ENCODE data around the gene TPST2. TPM values are rescaled to one million over a fixed set of nuclear protein-coding genes. Genes with fewer than 3 reads are reported as not detected.
"Not testable (repeated sequence)": the region's sequence is repeated elsewhere in the genome, so short reads cannot be mapped to it uniquely, and the experiment has no call there.

The TPST2 gene
- polyA plus RNA-seq, 3 donors, result 24.9 to 244 (median 69.4) TPM

GRCh38 chr22:26547837-26548236, 42.1 kb downstream of the TPST2 start:
- H3K27ac ChIP-seq (ENCODE audit: low read depth, low read length), result no peak overlapping the region
- WGBS, 3 donors, result 72 to 95% (median 95%) methylated on average over 4 of the region's 4 CpGs

- H3K27ac ChIP-seq (ENCODE audit: low read depth, low read length), result no peak overlapping the region
- 62 to 73% (median 66%) methylated on average over 7 of the region's 7 CpGs for WGBS, 3 donors
Observed at GRCh38 chr22:26547426-26547825, 42.5 kb downstream of the TPST2 start.

- WGBS, 3 donors, result 64 to 81% (median 73%) methylated on average over 5 of the region's 5 CpGs
- no peak overlapping the region for H3K27ac ChIP-seq (ENCODE audit: low read depth, low read length)
Observed at GRCh38 chr22:26546282-26546681, 43.6 kb downstream of the TPST2 start.

- 76 to 79% (median 77%) methylated on average over 5 of the region's 5 CpGs for WGBS, 3 donors
- no peak overlapping the region for H3K27ac ChIP-seq (ENCODE audit: low read depth, low read length)
Observed at GRCh38 chr22:26545827-26546226, 44.1 kb downstream of the TPST2 start.

- no peak overlapping the region for H3K27ac ChIP-seq (ENCODE audit: low read depth, low read length)
- 44 to 75% (median 62%) methylated on average over 2 of the region's 2 CpGs for WGBS, 3 donors
Observed at GRCh38 chr22:26545385-26545784, 44.5 kb downstream of the TPST2 start.

GRCh38 chr22:26544489-26544888, 45.4 kb downstream of the TPST2 start:
- no peak overlapping the region for H3K27ac ChIP-seq (ENCODE audit: low read depth, low read length)
- 100% methylated on average over 1 of the region's 1 CpG for WGBS, 3 donors

- 51 to 61% (median 53%) methylated on average over 3 of the region's 3 CpGs for WGBS, 3 donors
- no peak overlapping the region for H3K27ac ChIP-seq (ENCODE audit: low read depth, low read length)
Observed at GRCh38 chr22:26542831-26543230, 47.1 kb downstream of the TPST2 start.

GRCh38 chr22:26541167-26541819, 48.6 kb downstream of the TPST2 start:
- 84 to 96% (median 93%) methylated on average over 47 of the region's 47 CpGs for WGBS, 3 donors
- H3K27ac ChIP-seq (ENCODE audit: low read depth, low read length), result no peak overlapping the region

GRCh38 chr22:26540119-26540518, 49.8 kb downstream of the TPST2 start:
- 85 to 100% (median 93%) methylated on average over 2 of the region's 2 CpGs for WGBS, 3 donors
- no peak overlapping the region for H3K27ac ChIP-seq (ENCODE audit: low read depth, low read length)

GRCh38 chr22:26536762-26537134, 53.2 kb downstream of the TPST2 start:
- WGBS, 3 donors, result 94 to 96% (median 94%) methylated on average over 3 of the region's 3 CpGs
- no peak overlapping the region for H3K27ac ChIP-seq (ENCODE audit: low read depth, low read length)

GRCh38 chr22:26536056-26536761, 53.7 kb downstream of the TPST2 start:
- no peak overlapping the region for H3K27ac ChIP-seq (ENCODE audit: low read depth, low read length)
- 72 to 95% (median 95%) methylated on average over 12 of the region's 12 CpGs for WGBS, 3 donors

GRCh38 chr22:26535603-26535908, 54.4 kb downstream of the TPST2 start:
- 85 to 98% (median 91%) methylated on average over 3 of the region's 3 CpGs for WGBS, 3 donors
- no peak overlapping the region for H3K27ac ChIP-seq (ENCODE audit: low read depth, low read length)

GRCh38 chr22:26534874-26535602, 54.9 kb downstream of the TPST2 start:
- WGBS, 3 donors, result 37 to 63% (median 49%) methylated on average over 13 of the region's 13 CpGs
- H3K27ac ChIP-seq (ENCODE audit: low read depth, low read length), result no peak overlapping the region

GRCh38 chr22:26534171-26534855, 55.6 kb downstream of the TPST2 start:
- 74 to 91% (median 81%) methylated on average over 7 of the region's 7 CpGs for WGBS, 3 donors
- no peak overlapping the region for H3K27ac ChIP-seq (ENCODE audit: low read depth, low read length)

- WGBS, 3 donors, result 33 to 54% (median 44%) methylated on average over 2 of the region's 2 CpGs
- H3K27ac ChIP-seq (ENCODE audit: low read depth, low read length), result no peak overlapping the region
Observed at GRCh38 chr22:26529345-26529744, 60.6 kb downstream of the TPST2 start.

- H3K27ac ChIP-seq (ENCODE audit: low read depth, low read length), result not testable (repeated sequence)
- 69 to 93% (median 90%) methylated on average over 9 of the region's 9 CpGs for WGBS, 3 donors
Observed at GRCh38 chr22:26528518-26528917, 61.4 kb downstream of the TPST2 start.

GRCh38 chr22:26527574-26528465, 62.1 kb downstream of the TPST2 start:
- WGBS, 3 donors, result 59 to 88% (median 79%) methylated on average over 15 of the region's 15 CpGs
- H3K27ac ChIP-seq (ENCODE audit: low read depth, low read length), result no peak overlapping the region

- 50 to 78% (median 65%) methylated on average over 3 of the region's 3 CpGs for WGBS, 3 donors
- no peak overlapping the region for H3K27ac ChIP-seq (ENCODE audit: low read depth, low read length)
Observed at GRCh38 chr22:26527167-26527566, 62.8 kb downstream of the TPST2 start.

Data from adipose tissue (tissue), 3 donors.